Retinal pigment epithelial cell (primary cell): Measurements from ENCODE around the gene GPA33.

Experiments
- DNase-seq: peaks from one replicate; pipeline ENCODE4 v3.0.0-alpha.2; 2010; ENCODE audit warnings: low read depth
- H3K4me3 ChIP-seq: 2 replicates; pipeline ENCODE4 v1.5.1; 2011; ENCODE audit warnings: mild to moderate bottlenecking, low read length, control low read depth, moderate library complexity
- CTCF ChIP-seq: conservative IDR thresholded peaks from 2 replicates; pipeline ENCODE4 v1.5.1; 2011; ENCODE audit warnings: low read depth, low read length, control low read depth, inconsistent platforms

The GPA33 gene

GRCh38 chr1:167126811-167127210 lies 36.6 kb upstream of the GPA33 start:
- no peak for TF ChIP-seq CTCF
- no peak overlapping the region for H3K4me3 ChIP-seq
- DNase-seq, result no peak

- no peak for TF ChIP-seq CTCF
- no peak overlapping the region for H3K4me3 ChIP-seq
- DNase-seq, result no peak
Measured at GRCh38 chr1:167126317-167126716, 36.1 kb upstream of the GPA33 start.

- no peak for DNase-seq
- TF ChIP-seq CTCF, result no peak
- H3K4me3 ChIP-seq, result no peak overlapping the region
Measured at GRCh38 chr1:167122568-167122967, 32.4 kb upstream of the GPA33 start.

- no peak for TF ChIP-seq CTCF
- no peak for DNase-seq
- H3K4me3 ChIP-seq, result no peak overlapping the region
Measured at GRCh38 chr1:167122121-167122480, 31.9 kb upstream of the GPA33 start.

- TF ChIP-seq CTCF, result no peak
- DNase-seq, result peak; percentile 79
- peak overlapping the region; percentile 43 for H3K4me3 ChIP-seq
Measured at GRCh38 chr1:167121375-167122120, 31.4 kb upstream of the GPA33 start.

- peak overlapping the region; percentile 43 for H3K4me3 ChIP-seq
- no peak for TF ChIP-seq CTCF
- no peak for DNase-seq
Measured at GRCh38 chr1:167120899-167121298, 30.7 kb upstream of the GPA33 start.

GRCh38 chr1:167119696-167120095 lies 29.5 kb upstream of the GPA33 start:
- no peak for DNase-seq
- no peak for TF ChIP-seq CTCF
- H3K4me3 ChIP-seq, result no peak overlapping the region
